HCT116 (cell line): ENCODE results near the gene BABAM2. TPM values are rescaled to one million over a fixed set of nuclear protein-coding genes. Genes with fewer than 3 reads are reported as not detected.

ENCODE experiments used
- ATAC-seq: fragments of 200-7000 bp; cut with Tn5 transposase; 2 replicates; pipeline ENCODE4 v1.9.1; 2020; ENCODE audit warnings: mild to moderate bottlenecking, moderate library complexity
- BruUV-seq: library from RNA; stranded (reverse); fragments of 400-500 nt; replicated peaks from 2 replicates; lab custom pipeline; 2021; lab: Mats Ljungman, UMichigan
- CTCF ChIA-PET: fragments of 300-600 bp; sonication (Branson Sonifier 250); formaldehyde crosslinking; loops from one replicate; lab custom pipeline; 2021; ENCODE audit warnings: antibody characterized with exemption; lab: Charles Lee
- POLR2A ChIA-PET: fragments of 300-600, 350-600 bp; sonication (Branson Sonifier 250); formaldehyde crosslinking; loops from one replicate; lab custom pipeline; 2021; ENCODE audit warnings: antibody characterized with exemption; lab: Charles Lee
- RAD21 ChIA-PET, 2 experiments: fragments of 300-600 bp; sonication (Branson Sonifier 250); formaldehyde crosslinking; loops; one replicate each; lab custom pipeline; 2023; ENCODE audit warnings: low total read pairs in 2 of 2; ENCODE audit not compliant: uncharacterized antibody in 2 of 2, unreplicated experiment in 2 of 2, low non-redundant PET in 1 of 2; lab: Charles Lee
- DNase-seq: peaks from one replicate; pipeline ENCODE4 v3.0.0-alpha.2; 2010; ENCODE audit warnings: low read depth, low spot score
- H2AFZ ChIP-seq: fragments of 200-600 bp; shearing (Covaris generic), sonication (generic); 2 replicates; pipeline ENCODE4 v1.6.1; 2017; ENCODE audit warnings: low read depth, mixed run types, mixed read lengths, antibody characterized with exemption, low read length; ENCODE audit not compliant: poor library complexity, severe bottlenecking
- H3K27ac ChIP-seq: 2 replicates; pipeline ENCODE4 v1.5.1; 2012; ENCODE audit warnings: low read depth, low read length
- H3K27me3 ChIP-seq: fragments of 200-600 bp; sonication (generic); 2 replicates; pipeline ENCODE4 v1.6.1; 2016; ENCODE audit warnings: mixed run types, low read length, mixed read lengths; ENCODE audit not compliant: insufficient read depth
- H3K36me3 ChIP-seq, 2 experiments: fragments of 200-500 bp in 1 of 2; fragments of 200-600 bp in 1 of 2; sonication (Bioruptor generic) in 1 of 2; sonication (generic) in 1 of 2; 2 replicates each; pipeline versions ENCODE4 v1.5.1 to v1.6.1; 2014 to 2016; ENCODE audit warnings: low read length in 2 of 2, inconsistent platforms in 1 of 2, mixed read lengths in 1 of 2, mixed run types in 1 of 2; ENCODE audit not compliant: insufficient read depth in 2 of 2, control insufficient read depth in 1 of 2
- H3K4me1 ChIP-seq, 2 experiments: fragments of 200-600 bp in 1 of 2; sonication (generic) in 1 of 2; 2 replicates each; pipeline versions ENCODE4 v1.5.1 to v1.6.1; 2012 to 2017; ENCODE audit warnings: low read length in 2 of 2, inconsistent platforms in 1 of 2, mild to moderate bottlenecking in 1 of 2, mixed read lengths in 1 of 2, mixed run types in 1 of 2, moderate library complexity in 1 of 2; ENCODE audit not compliant: insufficient read depth in 2 of 2, control insufficient read depth in 1 of 2
- H3K4me2 ChIP-seq: fragments of 200-600 bp; sonication (generic); 2 replicates; pipeline ENCODE4 v1.6.1; 2017; ENCODE audit warnings: mixed run types, low read length, mixed read lengths
- H3K4me3 ChIP-seq, 2 experiments: fragments of 200-600 bp in 1 of 2; sonication (generic) in 1 of 2; replicated peaks in 1 of 2; 2 replicates each; pipeline ENCODE4 v1.5.1; 2011 to 2016; ENCODE audit warnings: low read length in 2 of 2, control low read depth in 1 of 2, low read depth in 1 of 2, mild to moderate bottlenecking in 1 of 2, mixed read lengths in 1 of 2, mixed run types in 1 of 2
- H3K79me2 ChIP-seq: fragments of 200-600 bp; sonication (generic); 2 replicates; pipeline ENCODE4 v1.6.1; 2017; ENCODE audit warnings: mild to moderate bottlenecking, mixed run types, low read length, moderate library complexity, mixed read lengths; ENCODE audit not compliant: insufficient read depth
- H3K9ac ChIP-seq: fragments of 200-600 bp; sonication (generic); 2 replicates; pipeline ENCODE4 v1.6.1; 2016; ENCODE audit warnings: low read length, mixed read lengths
- H3K9me2 ChIP-seq: fragments of 200-600 bp; sonication (generic), shearing (Covaris generic); 2 replicates; pipeline ENCODE4 v1.6.1; 2017; ENCODE audit warnings: mixed run types, mild to moderate bottlenecking, moderate library complexity; ENCODE audit not compliant: insufficient read depth
- H3K9me3 ChIP-seq, 2 experiments: fragments of 200-500 bp in 1 of 2; fragments of 200-600 bp in 1 of 2; sonication (Bioruptor generic) in 1 of 2; sonication (generic) in 1 of 2; 2 replicates each; pipeline ENCODE4 v1.6.1; 2014 to 2017; ENCODE audit warnings: low read length in 2 of 2, mixed read lengths in 2 of 2, inconsistent platforms in 1 of 2, low read depth in 1 of 2, mild to moderate bottlenecking in 1 of 2, mixed run types in 1 of 2, moderate library complexity in 1 of 2; ENCODE audit not compliant: control insufficient read depth in 1 of 2, insufficient read depth in 1 of 2
- H4K20me1 ChIP-seq: fragments of 200-600 bp; sonication (generic), shearing (Covaris generic); 2 replicates; pipeline ENCODE4 v1.6.1; 2017; ENCODE audit warnings: mixed run types, mild to moderate bottlenecking, moderate library complexity; ENCODE audit not compliant: insufficient read depth
- ATF3 ChIP-seq: IDR thresholded peaks from 2 replicates; pipeline ENCODE4 v1.6.1; 2012
- CBX3 ChIP-seq: IDR thresholded peaks from 2 replicates; pipeline ENCODE4 v1.6.1; 2012; ENCODE audit warnings: low read depth
- EGR1 ChIP-seq: IDR thresholded peaks from 2 replicates; pipeline ENCODE4 v1.6.1; 2012; ENCODE audit warnings: low read depth
- ELF1 ChIP-seq: IDR thresholded peaks from 2 replicates; pipeline ENCODE4 v1.6.1; 2012; ENCODE audit warnings: low read depth, borderline replicate concordance
- EZH2phosphoT487 ChIP-seq: fragments of 200-600 bp; IDR thresholded peaks from 2 replicates; pipeline ENCODE4 v1.6.1; 2018; ENCODE audit warnings: antibody characterized with exemption, borderline replicate concordance
- FOSL1 ChIP-seq: IDR thresholded peaks from 2 replicates; pipeline ENCODE4 v1.6.1; 2012; ENCODE audit warnings: low read depth
- JUND ChIP-seq: IDR thresholded peaks from 2 replicates; pipeline ENCODE4 v1.6.1; 2012
- MAX ChIP-seq: IDR thresholded peaks from 2 replicates; pipeline ENCODE4 v1.6.1; 2012
- POLR2AphosphoS5 ChIP-seq: IDR thresholded peaks from 2 replicates; pipeline ENCODE4 v1.6.1; 2011; ENCODE audit warnings: mild to moderate bottlenecking, low read depth, low read length, moderate library complexity
- RAD21 ChIP-seq: IDR thresholded peaks from 2 replicates; pipeline ENCODE4 v1.6.1; 2012; ENCODE audit warnings: low read depth, mild to moderate bottlenecking
- REST ChIP-seq: IDR thresholded peaks from 2 replicates; pipeline ENCODE4 v1.6.1; 2012; ENCODE audit warnings: low read depth
- SIN3A ChIP-seq: IDR thresholded peaks from 2 replicates; pipeline ENCODE4 v1.6.1; 2012; ENCODE audit warnings: low read depth
- SRF ChIP-seq: IDR thresholded peaks from 2 replicates; pipeline ENCODE4 v1.6.1; 2012; ENCODE audit warnings: low read depth
- TCF7L2 ChIP-seq: IDR thresholded peaks from 2 replicates; pipeline ENCODE4 v1.7.0; 2011; ENCODE audit warnings: borderline replicate concordance, inconsistent platforms; ENCODE audit not compliant: insufficient read depth, insufficient read length; ENCODE audit errors: extremely low read depth
- YY1 ChIP-seq: IDR thresholded peaks from 2 replicates; pipeline ENCODE4 v1.6.1; 2011; ENCODE audit warnings: low read length, low read depth, moderate library complexity, mild to moderate bottlenecking; ENCODE audit not compliant: insufficient replicate concordance; ENCODE audit errors: extremely low read depth
- ZFX ChIP-seq: fragments of 450-650 bp; IDR thresholded peaks from 2 replicates; pipeline ENCODE4 v1.6.1; 2017
- ZNF274 ChIP-seq: fragments of 200-500 bp; sonication (Bioruptor generic); IDR thresholded peaks from 2 replicates; pipeline ENCODE4 v1.6.1; 2014; ENCODE audit warnings: mild to moderate bottlenecking, low read depth, low read length, inconsistent platforms
- intact Hi-C: fragments of 100-400 bp; cut with micrococcal nuclease; formaldehyde crosslinking; loops from 2 replicates; pipeline ENCODE4 v1.10.0; 2022
- total RNA-seq: library from RNA; stranded (reverse); gene quantifications from one replicate; pipeline ENCODE4 v1.2.1, GENCODE V29; 2021; ENCODE audit not compliant: unreplicated experiment

Gene BABAM2
- total RNA-seq, 1 experiment from 2014 or later = 23.8 TPM

- H3K79me2 ChIP-seq = no peaks in the 10 kb centered on the region
- H3K27me3 ChIP-seq = no peaks in the 10 kb centered on the region
- DNase-seq (no peak), ATAC-seq (no peak)
- peaks cover 52 to 78% of the 10 kb centered on the region in 2 experiments for H3K4me1 ChIP-seq
- intact Hi-C loops = loop anchor here (10.0 kb wide), 1 partner anchor 517 kb away; no protein-coding TSS in a partner anchor
- TF ChIP-seq ZFX = no peak
- TF ChIP-seq ZNF274 = no peak
- TF ChIP-seq ATF3 = no peak
- no peak for TF ChIP-seq JUND
- TF ChIP-seq SIN3A = no peak
- no peak for TF ChIP-seq POLR2AphosphoS5
- no peak for TF ChIP-seq REST
- no peak for TF ChIP-seq MAX
- no peak for TF ChIP-seq CBX3
- TF ChIP-seq ELF1 = no peak
- no peak for TF ChIP-seq RAD21
- no peak for TF ChIP-seq SRF
- no peak for TF ChIP-seq EZH2phosphoT487
- no peak for TF ChIP-seq EGR1
- TF ChIP-seq FOSL1 = no peak
- TF ChIP-seq TCF7L2 = no peak
- TF ChIP-seq YY1 = no peak
- H3K27ac ChIP-seq = no peak overlapping the region
- H3K4me2 ChIP-seq = no peak overlapping the region
- no peak overlapping the region for H3K9ac ChIP-seq
- ChIA-PET POLR2A (no interaction called here), CTCF (no interaction called here), RAD21 (no interaction called here)
- no peaks in the 10 kb centered on the region for H4K20me1 ChIP-seq
- BruUV-seq = no TSS peak
- H3K4me3 ChIP-seq = no peak overlapping the region
- H2AFZ ChIP-seq = no peak overlapping the region
- no peaks in the 10 kb centered on the region for H3K36me3 ChIP-seq
- H3K9me2 ChIP-seq = no peaks in the 10 kb centered on the region
- no peaks in the 10 kb centered on the region for H3K9me3 ChIP-seq
Measured at GRCh38 chr2:28271919-28272250, 381.4 kb downstream of the BABAM2 start.
